Measurements from ENCODE around the gene RPL9.
"Not testable (repeated sequence)": the region's sequence is repeated elsewhere in the genome, so short reads cannot be mapped to it uniquely, and the experiment has no call there.

RPL9 gene

DNA sequence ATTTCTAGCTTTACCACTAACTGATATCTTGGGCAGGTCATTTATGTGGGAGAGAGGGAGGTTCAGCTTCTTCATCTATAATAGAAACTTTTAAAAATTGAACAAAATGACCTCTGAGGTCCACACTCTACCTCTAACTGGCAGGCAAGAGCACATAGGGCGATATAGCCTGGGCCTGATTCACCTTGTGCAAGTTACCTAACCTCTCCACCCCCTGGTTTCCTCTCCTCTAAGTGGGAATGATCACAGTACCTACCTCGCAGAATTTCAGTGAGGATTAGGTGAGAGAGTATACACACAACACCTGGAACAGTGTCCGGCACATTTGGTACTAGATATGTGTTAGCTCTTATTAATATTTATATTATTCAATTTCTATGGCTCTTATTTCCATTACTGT is 36.5 kb downstream of the RPL9 start:
- no peak for DNase-seq

DNA sequence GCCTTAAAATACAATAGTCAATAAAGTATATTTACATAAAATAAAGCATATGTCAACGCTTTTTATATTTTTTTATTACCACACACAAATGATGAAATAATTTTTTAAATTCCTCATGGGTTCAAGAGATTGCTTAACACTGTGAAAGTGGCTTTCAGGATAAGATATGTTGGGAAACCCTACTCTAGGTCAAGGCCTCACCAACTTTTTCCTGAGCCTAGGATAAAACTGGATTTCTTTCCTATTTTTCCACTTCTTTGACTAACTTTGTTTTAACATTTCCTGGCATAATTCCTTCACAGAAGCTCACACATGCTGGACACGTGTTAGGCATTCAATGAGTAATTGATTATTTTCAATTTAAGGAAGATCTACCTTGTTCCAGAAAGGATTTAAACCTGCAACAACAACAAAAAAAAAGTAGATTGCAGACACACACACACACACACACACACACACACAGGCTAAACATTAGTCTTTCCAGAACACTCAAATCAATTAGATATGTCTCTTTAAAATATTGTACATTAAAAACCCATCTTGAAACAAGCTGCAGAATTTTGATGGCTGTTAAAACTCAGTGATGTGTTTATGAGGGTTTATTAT is 42.9 kb downstream of the RPL9 start:
- no peak for DNase-seq

DNA sequence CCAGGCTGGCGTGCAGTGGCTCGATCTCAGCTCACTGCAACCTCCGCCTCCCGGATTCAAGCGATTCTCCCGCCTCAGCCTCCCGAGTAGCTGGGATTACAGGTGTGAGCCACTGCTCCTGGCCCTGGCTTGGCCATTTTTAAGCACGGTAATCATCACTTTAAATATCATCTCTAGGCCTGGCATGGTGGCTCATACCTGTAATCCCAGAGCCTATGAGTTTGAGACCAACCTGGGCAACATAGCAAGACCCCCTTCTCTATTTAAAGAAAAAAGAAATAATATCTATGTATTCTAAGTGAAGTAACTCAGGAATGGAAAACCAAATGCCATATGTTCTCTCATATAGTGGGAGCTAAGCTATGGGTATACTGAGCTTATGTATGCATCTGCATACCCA is 47.2 kb downstream of the RPL9 start:
- not testable (repeated sequence) for DNase-seq

DNA sequence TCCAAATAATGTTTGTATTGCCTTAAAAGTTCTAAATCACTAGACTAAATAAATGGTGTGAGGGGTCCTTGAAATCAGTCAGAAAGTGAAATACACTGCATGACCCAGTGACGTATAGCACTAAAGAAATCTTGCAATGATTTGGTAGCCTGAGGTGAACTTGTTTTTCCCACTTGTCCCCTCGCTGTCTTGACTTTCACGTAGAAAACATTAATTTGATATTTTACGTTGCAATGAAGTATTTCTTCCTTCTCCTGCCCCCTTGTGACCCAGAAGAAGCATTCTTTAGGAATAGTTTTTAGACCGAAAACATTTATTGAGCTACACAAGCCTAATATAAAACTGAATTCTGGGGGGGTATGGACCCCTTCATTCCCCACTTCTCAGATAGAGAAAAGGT is 48.3 kb downstream of the RPL9 start:
- no peak for DNase-seq

DNA sequence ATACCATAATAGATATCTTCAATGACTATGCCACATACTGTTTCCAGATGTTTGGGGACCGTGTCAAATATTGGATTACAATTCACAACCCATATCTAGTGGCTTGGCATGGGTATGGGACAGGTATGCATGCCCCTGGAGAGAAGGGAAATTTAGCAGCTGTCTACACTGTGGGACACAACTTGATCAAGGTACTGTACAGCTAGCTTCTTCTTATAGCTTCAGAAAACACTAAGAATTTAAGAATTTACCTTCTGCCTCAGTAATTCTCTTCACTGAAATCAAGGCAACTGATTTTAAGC is 51.2 kb downstream of the RPL9 start:
- no peak for DNase-seq

DNA sequence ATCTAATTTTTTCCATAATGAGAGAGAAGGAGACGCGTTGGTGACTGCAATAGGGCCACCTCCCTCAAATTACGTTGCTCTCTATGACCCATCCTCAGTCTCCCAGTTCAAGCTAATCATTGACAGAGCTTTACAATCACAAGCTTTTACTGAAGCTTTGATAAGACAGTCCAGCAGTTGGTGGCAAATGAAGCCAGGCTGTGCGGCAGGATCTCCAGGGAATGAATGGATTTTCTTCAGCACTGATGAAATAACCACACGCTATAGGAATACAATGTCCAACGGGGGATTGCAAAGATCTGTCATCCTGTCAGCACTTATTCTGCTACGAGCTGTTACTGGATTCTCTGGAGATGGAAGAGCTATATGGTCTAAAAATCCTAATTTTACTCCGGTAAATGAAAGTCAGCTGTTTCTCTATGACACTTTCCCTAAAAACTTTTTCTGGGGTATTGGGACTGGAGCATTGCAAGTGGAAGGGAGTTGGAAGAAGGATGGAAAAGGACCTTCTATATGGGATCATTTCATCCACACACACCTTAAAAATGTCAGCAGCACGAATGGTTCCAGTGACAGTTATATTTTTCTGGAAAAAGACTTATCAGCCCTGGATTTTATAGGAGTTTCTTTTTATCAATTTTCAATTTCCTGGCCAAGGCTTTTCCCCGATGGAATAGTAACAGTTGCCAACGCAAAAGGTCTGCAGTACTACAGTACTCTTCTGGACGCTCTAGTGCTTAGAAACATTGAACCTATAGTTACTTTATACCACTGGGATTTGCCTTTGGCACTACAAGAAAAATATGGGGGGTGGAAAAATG is 51.7 kb downstream of the RPL9 start, which contains the start of gene KLB:
Gene KLB, plus strand, starts transcription at position 168 of the 821 bp plus-strand sequence. Its CDS starts 20 bp downstream, at position 188.
- DNase-seq = no peak

Data from NCI-H1930 (cell line).